Measurements from ENCODE around the gene RARRES1.

The RARRES1 gene

GRCh38 chr3:158735296-158736033 is 3.2 kb upstream of the RARRES1 start:
- no peak for DNase-seq (ENCODE audit: low read depth in 2 of 3, low spot score in 2 of 3)

GRCh38 chr3:158733656-158734055 is 1.4 kb upstream of the RARRES1 start:
- DNase-seq (ENCODE audit: low read depth in 2 of 3, low spot score in 2 of 3): no peak

DNA sequence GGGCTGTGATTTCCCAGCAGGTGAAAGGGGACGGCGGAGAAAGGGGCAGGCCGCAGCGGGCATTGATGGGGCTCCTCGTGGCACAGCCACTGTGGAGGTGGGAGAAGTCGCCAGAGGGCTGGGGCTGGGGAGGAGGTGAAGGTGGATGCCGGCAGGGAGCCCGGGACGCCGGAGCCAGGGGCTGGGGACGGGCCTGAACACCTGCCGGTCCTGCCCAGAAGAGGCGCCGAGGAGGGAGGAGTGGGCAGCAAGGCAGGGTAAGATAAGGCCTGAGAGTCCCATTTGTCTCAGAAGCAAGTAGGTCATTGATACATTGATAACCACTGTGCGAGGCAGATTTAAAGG is 571 bp upstream of the RARRES1 start:
- no peak for DNase-seq (ENCODE audit: low read depth in 2 of 3, low spot score in 2 of 3)

DNA sequence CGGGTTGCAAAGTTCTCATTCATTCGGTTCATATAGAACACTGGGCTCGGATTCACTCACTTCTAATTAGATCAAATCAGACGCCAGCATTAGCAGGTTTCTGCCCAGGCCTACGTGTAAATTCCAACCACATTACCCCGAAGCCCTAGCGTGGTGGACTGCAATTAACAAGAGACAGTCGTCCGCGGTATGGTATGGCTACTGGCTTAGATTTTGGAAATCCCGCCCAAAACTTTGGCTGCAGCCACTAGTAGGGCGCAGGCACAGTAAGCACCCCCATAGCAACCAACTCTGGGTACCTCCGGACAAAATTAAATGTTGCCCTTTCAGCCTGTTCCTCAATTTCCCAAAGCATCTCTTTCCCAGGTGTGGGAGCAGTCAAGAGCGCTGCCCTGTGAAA is 771 bp downstream of the RARRES1 start:
- no peak for DNase-seq (ENCODE audit: low read depth in 2 of 3, low spot score in 2 of 3)

GRCh38 chr3:158728851-158729250 is 3.4 kb downstream of the RARRES1 start:
- DNase-seq (ENCODE audit: low read depth in 2 of 3, low spot score in 2 of 3): no peak

DNA sequence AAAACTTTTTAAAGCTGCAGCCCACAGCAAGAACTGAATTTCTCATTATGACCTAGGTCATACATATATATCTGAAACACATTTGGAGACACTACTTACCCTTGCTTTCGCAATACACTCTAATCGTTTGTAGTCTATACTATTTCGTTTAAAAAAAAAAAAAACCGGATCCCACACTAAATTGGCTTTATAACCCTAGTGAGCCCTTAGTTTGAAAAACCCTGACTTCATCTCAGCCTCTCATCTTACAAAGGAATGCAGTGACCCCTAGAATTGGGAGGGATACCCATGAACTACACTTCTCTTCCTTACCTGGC is 4.2 kb downstream of the RARRES1 start:
- DNase-seq (ENCODE audit: low read depth in 2 of 3, low spot score in 2 of 3): no peak

DNA sequence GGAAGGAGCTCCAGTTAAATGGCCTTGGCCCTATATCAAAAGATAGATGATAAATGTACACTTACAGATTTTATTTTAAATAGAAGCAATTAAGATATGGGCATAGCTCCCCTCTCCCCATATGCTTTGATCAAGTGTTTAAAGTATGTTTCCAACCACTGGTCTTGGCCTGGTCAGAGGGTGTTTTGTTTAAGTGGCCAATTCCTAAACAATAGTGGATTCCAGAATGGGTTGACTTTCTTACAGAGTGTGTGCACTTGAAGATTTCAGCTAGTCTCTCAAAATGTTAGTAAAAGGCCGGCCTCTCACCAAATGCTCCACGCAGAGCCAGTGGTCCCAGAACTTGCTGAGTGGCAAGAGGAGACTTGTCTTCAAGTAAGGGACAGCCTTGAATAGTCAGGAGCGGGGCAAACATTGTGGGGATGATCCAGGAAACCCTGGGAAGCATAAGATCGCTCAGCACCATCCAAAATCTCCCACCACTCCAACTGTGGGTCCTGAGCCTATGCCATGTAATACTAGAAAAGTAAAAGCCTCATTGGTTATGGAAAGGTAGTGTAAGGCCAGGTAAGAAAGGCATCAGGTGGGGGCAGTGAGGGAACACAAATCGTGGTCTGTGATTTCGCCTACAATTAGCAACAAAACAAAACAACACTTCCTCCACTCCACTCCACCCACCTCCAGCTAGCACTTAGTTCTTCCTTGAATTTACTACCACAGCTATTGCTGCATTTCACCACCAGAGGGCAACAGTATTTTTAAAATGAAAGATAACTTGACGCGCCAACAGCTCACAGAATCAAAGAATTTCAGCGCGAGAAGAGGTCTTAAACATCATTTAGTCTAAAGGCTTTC is 4.8 kb downstream of the RARRES1 start:
- no peak for DNase-seq (ENCODE audit: low read depth in 2 of 3, low spot score in 2 of 3)

GRCh38 chr3:158725348-158726011 is 6.8 kb downstream of the RARRES1 start:
- DNase-seq (ENCODE audit: low read depth in 2 of 3, low spot score in 2 of 3): no peak

DNA sequence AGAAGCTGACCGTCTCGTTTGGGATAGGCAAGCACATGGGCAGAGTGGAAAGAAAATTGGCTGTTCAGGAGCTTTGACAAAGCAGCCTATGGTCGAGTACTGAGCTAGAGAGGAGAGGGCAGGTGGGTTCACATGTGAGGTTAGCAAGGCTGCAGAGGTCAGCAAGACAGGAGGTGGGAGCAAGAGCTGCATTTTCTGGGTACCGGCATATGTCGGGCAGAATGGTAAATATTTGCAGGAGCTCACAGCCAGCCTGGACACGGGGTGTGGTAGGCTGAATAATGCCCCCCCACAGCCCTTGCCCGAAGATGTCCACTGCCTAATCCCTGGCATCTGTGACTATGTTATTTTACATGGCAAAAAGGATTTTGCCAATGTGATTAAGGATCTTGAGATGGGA is 8.3 kb downstream of the RARRES1 start:
- no peak for DNase-seq (ENCODE audit: low read depth in 2 of 3, low spot score in 2 of 3)

DNA sequence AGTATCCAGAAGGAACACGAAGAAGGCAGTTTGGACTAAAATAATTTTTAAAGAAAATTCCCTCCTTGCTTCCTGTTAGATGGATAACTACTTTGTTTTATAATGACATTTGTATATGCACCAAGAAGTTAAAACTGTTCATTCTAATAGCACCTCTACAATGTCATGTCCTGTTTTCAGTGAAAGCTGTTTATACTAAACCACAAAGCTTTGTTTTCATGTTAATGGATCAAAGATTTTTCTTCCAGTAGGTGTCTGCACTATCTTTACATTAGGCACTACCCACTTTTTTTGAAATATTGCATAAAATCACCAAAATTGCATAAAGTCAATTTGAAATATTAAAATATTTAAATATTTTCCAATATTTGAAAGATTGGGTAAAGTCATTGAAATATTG is 10.1 kb downstream of the RARRES1 start:
- DNase-seq (ENCODE audit: low read depth in 2 of 3, low spot score in 2 of 3): no peak

- DNase-seq (ENCODE audit: low read depth in 2 of 3, low spot score in 2 of 3): no peak
Observed at GRCh38 chr3:158718490-158719170, 13.6 kb downstream of the RARRES1 start.

DNA sequence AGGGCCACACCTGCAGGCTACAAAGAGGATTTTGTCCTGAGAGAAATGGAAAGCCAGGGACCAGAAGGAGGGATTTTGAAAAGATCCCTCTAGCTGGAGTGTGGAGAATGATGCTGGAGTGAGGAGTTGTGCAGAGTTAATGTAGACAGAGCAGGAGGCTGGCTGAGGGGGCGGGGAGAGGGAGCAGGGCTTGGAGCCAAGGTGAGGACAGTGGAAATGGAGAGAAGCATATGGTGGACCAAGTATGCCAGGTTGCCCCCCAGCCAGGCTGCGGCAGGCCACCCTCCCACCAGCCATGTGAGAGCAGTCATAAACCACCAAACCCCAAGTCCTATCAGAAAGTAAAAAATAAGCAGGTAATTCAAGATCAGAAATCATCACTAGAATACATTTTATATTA is 14.7 kb downstream of the RARRES1 start:
- DNase-seq (ENCODE audit: low read depth in 2 of 3, low spot score in 2 of 3): no peak

GRCh38 chr3:158713094-158713499 is 19.2 kb downstream of the RARRES1 start:
- no peak for DNase-seq (ENCODE audit: low read depth in 2 of 3, low spot score in 2 of 3)

DNA sequence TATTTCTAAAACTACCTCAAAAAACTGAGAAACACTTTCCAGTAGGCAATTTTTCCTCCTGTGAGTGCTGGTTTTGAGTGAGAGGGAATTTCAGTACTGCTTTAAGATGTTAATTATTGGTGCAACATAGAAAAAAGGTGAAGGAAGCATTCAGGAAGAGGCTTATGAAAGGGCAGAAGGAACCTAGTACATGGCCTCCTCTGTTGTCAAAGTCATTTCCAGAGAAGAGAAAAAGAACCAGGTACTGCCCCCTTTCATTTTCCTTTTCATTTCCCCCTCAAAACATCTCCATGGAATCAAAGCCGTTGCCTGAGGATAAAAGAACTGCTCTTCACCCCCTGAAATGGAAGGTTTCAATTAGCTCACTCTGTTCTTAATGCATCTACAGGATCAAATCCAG is 19.8 kb downstream of the RARRES1 start:
- no peak for DNase-seq (ENCODE audit: low read depth in 2 of 3, low spot score in 2 of 3)

GRCh38 chr3:158711886-158712285 is 20.4 kb downstream of the RARRES1 start:
- no peak for DNase-seq (ENCODE audit: low read depth in 2 of 3, low spot score in 2 of 3)

GRCh38 chr3:158710601-158711000 is 21.7 kb downstream of the RARRES1 start:
- no peak for DNase-seq (ENCODE audit: low read depth in 2 of 3, low spot score in 2 of 3)

DNA sequence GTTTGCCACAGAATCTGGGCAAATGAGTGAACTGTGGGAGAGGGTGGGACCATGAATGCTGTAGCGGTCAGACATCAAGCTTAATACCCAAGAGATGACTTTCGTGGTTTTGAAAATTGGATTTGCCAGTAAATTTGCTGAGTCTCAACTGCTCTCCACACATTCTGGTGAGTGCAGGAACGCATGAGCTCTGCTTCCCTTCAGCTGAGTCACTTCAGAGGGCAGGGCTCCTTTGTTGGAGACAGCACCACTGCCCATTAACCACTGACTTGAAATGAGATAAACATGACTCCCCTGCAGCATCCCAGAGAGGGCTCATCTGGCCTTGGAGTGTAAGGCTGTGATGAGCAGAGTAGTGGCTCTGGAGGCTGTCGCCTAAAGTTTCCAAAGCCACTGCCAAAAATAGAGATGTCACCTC is 22.6 kb downstream of the RARRES1 start:
- no peak for DNase-seq (ENCODE audit: low read depth in 2 of 3, low spot score in 2 of 3)

DNA sequence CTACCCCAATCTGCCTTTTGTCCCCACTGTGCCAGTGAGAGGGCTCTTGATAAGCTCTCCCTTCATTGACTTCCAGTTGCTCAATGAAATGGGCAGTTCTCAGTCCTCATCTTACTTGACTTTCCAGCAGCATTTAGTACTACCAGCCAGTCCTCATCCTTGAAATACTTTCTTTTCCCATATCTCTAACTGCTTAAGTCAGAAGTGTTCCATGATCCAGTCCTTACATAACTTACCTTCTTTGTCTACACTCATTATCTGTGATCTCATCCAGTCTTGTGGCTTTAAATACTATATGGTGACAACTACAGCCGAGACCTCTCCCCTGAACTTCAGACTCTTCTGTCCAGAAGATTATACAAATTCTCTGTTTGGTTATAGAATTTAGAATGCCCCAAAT is 28.7 kb downstream of the RARRES1 start:
- no peak for DNase-seq (ENCODE audit: low read depth in 2 of 3, low spot score in 2 of 3)

GRCh38 chr3:158702815-158703481 is 29.3 kb downstream of the RARRES1 start:
- DNase-seq (ENCODE audit: low read depth in 2 of 3, low spot score in 2 of 3): no peak

DNA sequence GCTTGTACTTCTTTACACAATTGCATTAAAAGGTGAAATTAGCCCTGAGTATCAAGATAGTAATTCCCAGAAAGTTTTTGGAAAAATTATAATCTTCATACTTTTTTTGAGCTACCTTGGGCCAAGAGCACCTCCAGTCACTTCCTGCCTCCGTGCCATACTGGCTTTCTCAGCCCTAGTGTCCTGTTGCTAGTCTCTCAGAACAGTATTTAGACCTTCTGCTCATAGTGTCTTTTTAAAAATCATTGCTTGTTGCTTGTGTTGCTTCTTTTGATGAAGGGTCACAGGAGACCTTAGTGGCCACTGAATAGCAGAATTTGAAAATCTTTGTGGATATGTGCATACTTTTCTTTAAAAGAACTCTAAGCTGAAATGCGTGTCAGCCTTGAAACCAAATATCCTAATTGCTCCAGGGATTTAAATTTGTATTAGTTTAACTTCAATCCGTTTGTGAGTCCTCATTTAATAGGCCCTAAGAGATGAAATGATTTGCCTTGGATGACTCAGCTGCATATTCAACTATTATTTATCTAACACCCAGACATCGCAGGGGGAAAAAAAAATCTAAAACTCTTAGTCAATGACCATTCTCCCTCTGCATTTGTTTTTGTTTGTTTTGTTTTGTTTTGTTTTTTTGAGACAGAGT is 30.7 kb downstream of the RARRES1 start:
- no peak for DNase-seq (ENCODE audit: low read depth in 2 of 3, low spot score in 2 of 3)

- DNase-seq (ENCODE audit: low read depth in 2 of 3, low spot score in 2 of 3): no peak
Observed at GRCh38 chr3:158700559-158700958, 31.7 kb downstream of the RARRES1 start.
